K562 (cell line): ENCODE data around the gene DMD.

Source experiments
- BMI1 ChIP-seq: fragments of 150-350 bp; IDR thresholded peaks from 2 replicates; pipeline ENCODE4 v1.6.1; 2014; ENCODE audit warnings: low read length
- E2F1 ChIP-seq: sonication (generic); formaldehyde crosslinking; IDR thresholded peaks from 2 replicates; pipeline ENCODE4 v1.8.1; 2023; ENCODE audit warnings: mild to moderate bottlenecking, missing genetic modification reagents, moderate library complexity
- HNRNPLL ChIP-seq: fragments of 200-400 bp; formaldehyde crosslinking; IDR thresholded peaks from 2 replicates; pipeline ENCODE4 v1.6.1; 2017; ENCODE audit warnings: low read length, low read depth, mild to moderate bottlenecking; ENCODE audit not compliant: poor library complexity, severe bottlenecking
- JUND ChIP-seq, 2 experiments: IDR thresholded peaks; 2 replicates in 1 of 2; 3 replicates in 1 of 2; pipeline ENCODE4 v1.6.1; 2011; ENCODE audit warnings: borderline replicate concordance in 2 of 2, low read depth in 2 of 2, low read length in 2 of 2, improper control_type of control experiment in 1 of 2, missing biosample characterization in 1 of 2, missing genetic modification characterization in 1 of 2, missing genetic modification reagents in 1 of 2
- NFATC3 ChIP-seq: fragments of 450-650 bp; IDR thresholded peaks from 2 replicates; pipeline ENCODE4 v1.6.1; 2017; ENCODE audit warnings: mild to moderate bottlenecking
- RNF2 ChIP-seq: sonication (generic); IDR thresholded peaks from 2 replicates; pipeline ENCODE4 v1.6.1; 2016
- SMARCA4 ChIP-seq: fragments of 450-650 bp; IDR thresholded peaks from 2 replicates; pipeline ENCODE4 v1.6.1; 2016
- ZKSCAN1 ChIP-seq: fragments of 150-350 bp; IDR thresholded peaks from 2 replicates; pipeline ENCODE4 v1.6.1; 2016; ENCODE audit warnings: low read depth, low read length
- ZNF311 ChIP-seq: fragments of 250-450 bp; sonication (Bioruptor Pico); IDR thresholded peaks from 2 replicates; pipeline ENCODE4 v1.4.0; 2020; ENCODE audit warnings: mild to moderate bottlenecking, moderate library complexity

GRCh38 chrX:33109858-33110257 is 101.5 kb downstream of the DMD start:
- TF ChIP-seq JUND (IDR thresholded peaks at IDR 0.05; ENCODE audit: borderline replicate concordance, low read depth, low read length) = no peak
- TF ChIP-seq JUND (tag; IDR thresholded peaks at IDR 0.05; ENCODE audit: borderline replicate concordance, low read depth, low read length) = no peak
- TF ChIP-seq BMI1 = no peak
- TF ChIP-seq E2F1 = no peak
- TF ChIP-seq ZNF311 = no peak
- TF ChIP-seq NFATC3 = no peak
- no peak for TF ChIP-seq SMARCA4
- TF ChIP-seq HNRNPLL = no peak
- no peak for TF ChIP-seq ZKSCAN1
- TF ChIP-seq RNF2 = no peak
